Suprapubic skin (tissue), 4 donors: Measurements from ENCODE around the gene CCDC106. TPM values are rescaled to one million over a fixed set of nuclear protein-coding genes. Genes with fewer than 3 reads are reported as not detected.

Source experiments
- DNase-seq, 2 donors: peaks; one replicate each; pipeline ENCODE4 v3.0.0-alpha.2; 2019; ENCODE audit warnings: low spot score in 2 of 2
- H3K27ac ChIP-seq: fragments of 200-600 bp; sonication (generic); one replicate; pipeline ENCODE4 v1.5.1; 2019
- H3K27me3 ChIP-seq: fragments of 200-600 bp; sonication (generic); one replicate; pipeline ENCODE4 v1.5.1; 2019
- H3K36me3 ChIP-seq: fragments of 200-600 bp; sonication (generic); one replicate; pipeline ENCODE4 v1.5.1; 2019
- H3K4me1 ChIP-seq: fragments of 200-600 bp; sonication (generic); one replicate; pipeline ENCODE4 v1.5.1; 2019
- H3K4me3 ChIP-seq: fragments of 200-600 bp; sonication (generic); one replicate; pipeline ENCODE4 v1.5.1; 2019; ENCODE audit warnings: mild to moderate bottlenecking
- H3K9me3 ChIP-seq: fragments of 200-600 bp; sonication (generic); one replicate; pipeline ENCODE4 v1.5.1; 2019
- CTCF ChIP-seq, 2 donors: fragments of 200-600 bp in 1 of 2; fragments of 450-650 bp in 1 of 2; sonication (generic) in 1 of 2; IDR thresholded peaks; one replicate each; pipeline ENCODE4 v1.5.1; 2016 to 2019; ENCODE audit warnings: antibody characterized with exemption in 2 of 2, mild to moderate bottlenecking in 1 of 2, moderate library complexity in 1 of 2
- EP300 ChIP-seq: sonication (generic); formaldehyde crosslinking; IDR thresholded peaks from one replicate; pipeline ENCODE4 v1.6.1; 2017; ENCODE audit warnings: antibody characterized with exemption
- POLR2A ChIP-seq, 2 donors: fragments of 450-650 bp; IDR thresholded peaks; one replicate each; pipeline ENCODE4 v1.6.1; 2017; ENCODE audit warnings: antibody characterized with exemption in 2 of 2, mild to moderate bottlenecking in 2 of 2, moderate library complexity in 2 of 2
- POLR2AphosphoS5 ChIP-seq, 3 donors: sonication (generic); formaldehyde crosslinking; IDR thresholded peaks; one replicate each; pipeline ENCODE4 v1.6.1; 2017; ENCODE audit warnings: antibody characterized with exemption in 3 of 3
- WGBS: methylation state at CpG from one replicate; pipeline ENCODE4 v1.1.5; 2018; 5-methylcytosine and 5-hydroxymethylcytosine counted together
- total RNA-seq, 4 donors: library from RNA; depleted of rRNA; stranded (reverse); fragments of >200 nt; gene quantifications; one replicate each; pipeline ENCODE4 v1.1.0, GENCODE V29; 2016

The CCDC106 gene
- total RNA-seq, 4 donors from 2014 or later, result 6.2 to 18.3 (median 8.5) TPM

- Histone ChIP-seq H3K36me3 (no peaks in the 10 kb centered on the region), H3K27me3 (no peaks in the 10 kb centered on the region), H3K27ac (no peak overlapping the region), H3K9me3 (no peaks in the 10 kb centered on the region), H3K4me1 (peaks cover 56% of the 10 kb centered on the region), H3K4me3 (no peak overlapping the region)
- WGBS, result 73% methylated on average over 8 of the region's 8 CpGs
- TF ChIP-seq EP300, result no peak
- TF ChIP-seq CTCF (IDR thresholded peaks at IDR 0.05), result no peak
- TF ChIP-seq POLR2AphosphoS5 (IDR thresholded peaks at IDR 0.05), result no peak
- TF ChIP-seq POLR2A (IDR thresholded peaks at IDR 0.05), result no peak
- DNase-seq, result no peak
These were observed 14.2 kb upstream of the CCDC106 start for GRCh38 chr19:55633861-55634260.

- no peaks in the 10 kb centered on the region for H3K9me3 ChIP-seq
- peaks cover 70% of the 10 kb centered on the region for H3K4me1 ChIP-seq
- H3K36me3 ChIP-seq, result no peaks in the 10 kb centered on the region
- H3K27ac ChIP-seq, result peak overlapping the region; percentile 99
- WGBS, result 14% methylated on average over 9 of the region's 9 CpGs
- peak overlapping the region; percentile 98 for H3K4me3 ChIP-seq
- no peaks in the 10 kb centered on the region for H3K27me3 ChIP-seq
- TF ChIP-seq POLR2AphosphoS5 (IDR thresholded peaks at IDR 0.05) (no peak), POLR2A (IDR thresholded peaks at IDR 0.05) (no peak), CTCF (IDR thresholded peaks at IDR 0.05) (no peak), EP300 (no peak)
- DNase-seq, result no peak
These were observed 12.7 kb upstream of the CCDC106 start for GRCh38 chr19:55635334-55635717.

GRCh38 chr19:55635856-55636440 lies 12.1 kb upstream of the CCDC106 start:
- 63% methylated on average over 7 of the region's 7 CpGs for WGBS
- H3K27ac ChIP-seq, result peak overlapping the region; percentile 99
- TF ChIP-seq POLR2AphosphoS5 (IDR thresholded peaks at IDR 0.05) (no peak), CTCF (IDR thresholded peaks at IDR 0.05) (no peak), POLR2A (IDR thresholded peaks at IDR 0.05) (no peak), EP300 (no peak)

GRCh38 chr19:55636723-55637122 lies 11.3 kb upstream of the CCDC106 start:
- Histone ChIP-seq H3K27me3 (no peaks in the 10 kb centered on the region), H3K27ac (peak overlapping the region; percentile 4), H3K4me3 (peak overlapping the region; percentile 98), H3K9me3 (no peaks in the 10 kb centered on the region), H3K36me3 (no peaks in the 10 kb centered on the region), H3K4me1 (peaks cover 74% of the 10 kb centered on the region)
- TF ChIP-seq EP300 (no peak), POLR2AphosphoS5 (IDR thresholded peaks at IDR 0.05) (no peak), POLR2A (IDR thresholded peaks at IDR 0.05) (no peak), CTCF (IDR thresholded peaks at IDR 0.05) (no peak)
- 81% methylated on average over 4 of the region's 4 CpGs for WGBS
- DNase-seq, result no peak

More at GRCh38 chr19:55635856-55636440, 12.1 kb upstream of the CCDC106 start:
- H3K4me1 ChIP-seq, result peaks cover 74% of the 10 kb centered on the region
- peak overlapping the region; percentile 98 for H3K4me3 ChIP-seq
- no peaks in the 10 kb centered on the region for H3K36me3 ChIP-seq
- DNase-seq, result no peak
- H3K9me3 ChIP-seq, result no peaks in the 10 kb centered on the region
- no peaks in the 10 kb centered on the region for H3K27me3 ChIP-seq

- no peak overlapping the region for H3K4me3 ChIP-seq
- 70% methylated on average over 11 of the region's 11 CpGs for WGBS
These were observed 10.5 kb upstream of the CCDC106 start for GRCh38 chr19:55637534-55637933.

More at GRCh38 chr19:55637534-55637933, 10.5 kb upstream of the CCDC106 start:
- peaks cover 75% of the 10 kb centered on the region for H3K4me1 ChIP-seq
- no peak for DNase-seq
- H3K27ac ChIP-seq, result no peak overlapping the region
- no peaks in the 10 kb centered on the region for H3K9me3 ChIP-seq
- no peaks in the 10 kb centered on the region for H3K36me3 ChIP-seq
- no peaks in the 10 kb centered on the region for H3K27me3 ChIP-seq
- TF ChIP-seq EP300, result no peak
- no peak for TF ChIP-seq POLR2AphosphoS5 (IDR thresholded peaks at IDR 0.05)
- no peak for TF ChIP-seq CTCF (IDR thresholded peaks at IDR 0.05)
- no peak for TF ChIP-seq POLR2A (IDR thresholded peaks at IDR 0.05)
